HAP-1 (cell line): ENCODE data around the gene EPB41L4B.

Experiments
- DNase-seq, 2 experiments: peaks; one replicate each; pipeline ENCODE4 v3.0.0-alpha.2; 2016 to 2020; ENCODE audit warnings: low spot score in 2 of 2
- H3K27me3 ChIP-seq: fragments of 250-450 bp; sonication (Bioruptor Pico); 2 replicates; pipeline ENCODE4 v1.5.1; 2020; ENCODE audit warnings: low read depth, mild to moderate bottlenecking, moderate library complexity
- H3K36me3 ChIP-seq: fragments of 250-450 bp; sonication (Bioruptor Pico); replicated peaks from 2 replicates; pipeline ENCODE4 v1.5.1; 2020; ENCODE audit warnings: mild to moderate bottlenecking
- H3K4me1 ChIP-seq: fragments of 250-450 bp; sonication (Bioruptor Pico); 2 replicates; pipeline ENCODE4 v1.5.1; 2020; ENCODE audit warnings: mild to moderate bottlenecking
- H3K4me3 ChIP-seq: fragments of 250-450 bp; sonication (Bioruptor Pico); 2 replicates; pipeline ENCODE4 v1.5.1; 2020; ENCODE audit warnings: mild to moderate bottlenecking, moderate library complexity
- H3K9me3 ChIP-seq: fragments of 250-450 bp; sonication (Bioruptor Pico); 2 replicates; pipeline ENCODE4 v1.5.1; 2020; ENCODE audit warnings: mild to moderate bottlenecking, moderate library complexity
- in situ Hi-C: fragments of 300-500 bp; cut with MboI; formaldehyde crosslinking; loops from 3 replicates; pipeline ENCODE4 v1.14.3; 2020; ENCODE audit warnings: low sequenced_read_pairs, inconsistent platforms, mixed read lengths

EPB41L4B gene

GRCh38 chr9:109281518-109281917 lies 39.3 kb downstream of the EPB41L4B start:
- in situ Hi-C loops, result no loop called here
- Histone ChIP-seq H3K4me1 (no peaks in the 10 kb centered on the region), H3K27me3 (no peaks in the 10 kb centered on the region), H3K9me3 (no peaks in the 10 kb centered on the region), H3K4me3 (no peak overlapping the region), H3K36me3 (no peaks in the 10 kb centered on the region; the same call in 1 of the 2 replicates)
- no peak for DNase-seq

- H3K36me3 ChIP-seq, result no peaks in the 10 kb centered on the region; the same call in 1 of the 2 replicates
- no peaks in the 10 kb centered on the region for H3K27me3 ChIP-seq
- H3K9me3 ChIP-seq, result no peaks in the 10 kb centered on the region
- no peaks in the 10 kb centered on the region for H3K4me1 ChIP-seq
- no peak overlapping the region for H3K4me3 ChIP-seq
- in situ Hi-C loops, result no loop called here
- no peak for DNase-seq
Observed at GRCh38 chr9:109278848-109279247, 42.0 kb downstream of the EPB41L4B start.

GRCh38 chr9:109278216-109278615 lies 42.6 kb downstream of the EPB41L4B start:
- in situ Hi-C loops, result no loop called here
- no peaks in the 10 kb centered on the region for H3K4me1 ChIP-seq
- H3K27me3 ChIP-seq, result no peaks in the 10 kb centered on the region
- no peak overlapping the region for H3K4me3 ChIP-seq
- DNase-seq, result no peak
- H3K36me3 ChIP-seq, result no peaks in the 10 kb centered on the region; the same call in 1 of the 2 replicates
- no peaks in the 10 kb centered on the region for H3K9me3 ChIP-seq

- H3K4me3 ChIP-seq, result no peak overlapping the region
- H3K9me3 ChIP-seq, result no peaks in the 10 kb centered on the region
- H3K36me3 ChIP-seq, result no peaks in the 10 kb centered on the region; the same call in 1 of the 2 replicates
- H3K27me3 ChIP-seq, result no peaks in the 10 kb centered on the region
- in situ Hi-C loops, result no loop called here
- no peak for DNase-seq
- no peaks in the 10 kb centered on the region for H3K4me1 ChIP-seq
Observed at GRCh38 chr9:109277451-109277850, 43.4 kb downstream of the EPB41L4B start.

- H3K4me1 ChIP-seq, result no peaks in the 10 kb centered on the region
- H3K9me3 ChIP-seq, result no peaks in the 10 kb centered on the region
- H3K4me3 ChIP-seq, result no peak overlapping the region
- no peaks in the 10 kb centered on the region; the same call in 1 of the 2 replicates for H3K36me3 ChIP-seq
- DNase-seq, result no peak
- H3K27me3 ChIP-seq, result no peaks in the 10 kb centered on the region
- in situ Hi-C loops, result no loop called here
Observed at GRCh38 chr9:109276469-109277440, 44.1 kb downstream of the EPB41L4B start.

- H3K9me3 ChIP-seq, result no peaks in the 10 kb centered on the region
- H3K27me3 ChIP-seq, result no peaks in the 10 kb centered on the region
- DNase-seq, result no peak
- H3K36me3 ChIP-seq, result no peaks in the 10 kb centered on the region; the same call in 1 of the 2 replicates
- in situ Hi-C loops, result no loop called here
- H3K4me1 ChIP-seq, result peaks cover 9% of the 10 kb centered on the region
- no peak overlapping the region for H3K4me3 ChIP-seq
Observed at GRCh38 chr9:109274884-109275730, 45.8 kb downstream of the EPB41L4B start.

GRCh38 chr9:109273869-109274268 lies 47.0 kb downstream of the EPB41L4B start:
- no peak for DNase-seq
- Histone ChIP-seq H3K9me3 (no peaks in the 10 kb centered on the region), H3K4me1 (peaks cover 10% of the 10 kb centered on the region), H3K4me3 (no peak overlapping the region), H3K27me3 (no peaks in the 10 kb centered on the region), H3K36me3 (no peaks in the 10 kb centered on the region)
- in situ Hi-C loops, result no loop called here

- peaks cover 10% of the 10 kb centered on the region for H3K4me1 ChIP-seq
- in situ Hi-C loops, result no loop called here
- 0 out of 2 replicates have a peak, but pooled peaks cover 3% of the 10 kb centered on the region for H3K36me3 ChIP-seq
- H3K27me3 ChIP-seq, result no peaks in the 10 kb centered on the region
- no peaks in the 10 kb centered on the region; the same call in 1 of the 2 replicates for H3K9me3 ChIP-seq
- H3K4me3 ChIP-seq, result no peak overlapping the region
- DNase-seq, result no peak
Observed at GRCh38 chr9:109272745-109273144, 48.1 kb downstream of the EPB41L4B start.

- in situ Hi-C loops, result no loop called here
- H3K4me3 ChIP-seq, result no peak overlapping the region
- no peaks in the 10 kb centered on the region; the same call in 1 of the 2 replicates for H3K9me3 ChIP-seq
- peaks cover 10% of the 10 kb centered on the region for H3K4me1 ChIP-seq
- peaks cover 10% of the 10 kb centered on the region for H3K36me3 ChIP-seq
- no peak for DNase-seq
- H3K27me3 ChIP-seq, result no peaks in the 10 kb centered on the region
Observed at GRCh38 chr9:109272045-109272444, 48.8 kb downstream of the EPB41L4B start.

- H3K4me1 ChIP-seq, result peaks cover 10% of the 10 kb centered on the region
- no peaks in the 10 kb centered on the region; the same call in 1 of the 2 replicates for H3K9me3 ChIP-seq
- in situ Hi-C loops, result no loop called here
- no peak for DNase-seq
- H3K36me3 ChIP-seq, result peaks cover 12% of the 10 kb centered on the region
- no peaks in the 10 kb centered on the region for H3K27me3 ChIP-seq
- H3K4me3 ChIP-seq, result no peak overlapping the region
Observed at GRCh38 chr9:109270971-109271925, 49.6 kb downstream of the EPB41L4B start.

GRCh38 chr9:109270441-109270840 lies 50.4 kb downstream of the EPB41L4B start:
- Histone ChIP-seq H3K4me3 (no peak overlapping the region), H3K4me1 (peaks cover 10% of the 10 kb centered on the region), H3K36me3 (peaks cover 12% of the 10 kb centered on the region), H3K27me3 (no peaks in the 10 kb centered on the region), H3K9me3 (no peaks in the 10 kb centered on the region; the same call in 1 of the 2 replicates)
- in situ Hi-C loops, result no loop called here
- peak in 1 of 2 experiments; percentile 54 for DNase-seq

GRCh38 chr9:109269839-109270238 lies 51.0 kb downstream of the EPB41L4B start:
- H3K36me3 ChIP-seq, result peaks cover 12% of the 10 kb centered on the region
- H3K27me3 ChIP-seq, result no peaks in the 10 kb centered on the region
- in situ Hi-C loops, result no loop called here
- peak; percentile 19 to 35 for DNase-seq
- no peak overlapping the region for H3K4me3 ChIP-seq
- no peaks in the 10 kb centered on the region; the same call in 1 of the 2 replicates for H3K9me3 ChIP-seq
- H3K4me1 ChIP-seq, result peaks cover 10% of the 10 kb centered on the region

GRCh38 chr9:109269081-109269480 lies 51.8 kb downstream of the EPB41L4B start:
- H3K27me3 ChIP-seq, result no peaks in the 10 kb centered on the region

More at GRCh38 chr9:109269081-109269480, 51.8 kb downstream of the EPB41L4B start:
- in situ Hi-C loops, result no loop called here
- peaks cover 10% of the 10 kb centered on the region for H3K4me1 ChIP-seq
- no peak for DNase-seq
- no peak overlapping the region for H3K4me3 ChIP-seq
- no peaks in the 10 kb centered on the region; the same call in 1 of the 2 replicates for H3K9me3 ChIP-seq
- H3K36me3 ChIP-seq, result peaks cover 12% of the 10 kb centered on the region
